Ishikawa (cell line): ENCODE results near the gene PRR36.

Experiments used
- CEBPB ChIP-seq: IDR thresholded peaks from 2 replicates; pipeline ENCODE4 v1.6.1; 2012
- EGR1 ChIP-seq: IDR thresholded peaks from 2 replicates; pipeline ENCODE4 v1.6.1; 2012
- FOXM1 ChIP-seq: IDR thresholded peaks from 2 replicates; pipeline ENCODE4 v1.6.1; 2012; ENCODE audit warnings: low read depth, borderline replicate concordance
- TAF1 ChIP-seq: IDR thresholded peaks from 2 replicates; pipeline ENCODE4 v1.6.1; 2012; ENCODE audit warnings: low read depth, mild to moderate bottlenecking
- YY1 ChIP-seq: IDR thresholded peaks from 2 replicates; pipeline ENCODE4 v1.6.1; 2012; ENCODE audit warnings: low read depth
- TF ChIP-seq, protein P1 (sequence below): IDR thresholded peaks from 2 replicates; pipeline ENCODE4 v1.6.1; 2012

DNA sequence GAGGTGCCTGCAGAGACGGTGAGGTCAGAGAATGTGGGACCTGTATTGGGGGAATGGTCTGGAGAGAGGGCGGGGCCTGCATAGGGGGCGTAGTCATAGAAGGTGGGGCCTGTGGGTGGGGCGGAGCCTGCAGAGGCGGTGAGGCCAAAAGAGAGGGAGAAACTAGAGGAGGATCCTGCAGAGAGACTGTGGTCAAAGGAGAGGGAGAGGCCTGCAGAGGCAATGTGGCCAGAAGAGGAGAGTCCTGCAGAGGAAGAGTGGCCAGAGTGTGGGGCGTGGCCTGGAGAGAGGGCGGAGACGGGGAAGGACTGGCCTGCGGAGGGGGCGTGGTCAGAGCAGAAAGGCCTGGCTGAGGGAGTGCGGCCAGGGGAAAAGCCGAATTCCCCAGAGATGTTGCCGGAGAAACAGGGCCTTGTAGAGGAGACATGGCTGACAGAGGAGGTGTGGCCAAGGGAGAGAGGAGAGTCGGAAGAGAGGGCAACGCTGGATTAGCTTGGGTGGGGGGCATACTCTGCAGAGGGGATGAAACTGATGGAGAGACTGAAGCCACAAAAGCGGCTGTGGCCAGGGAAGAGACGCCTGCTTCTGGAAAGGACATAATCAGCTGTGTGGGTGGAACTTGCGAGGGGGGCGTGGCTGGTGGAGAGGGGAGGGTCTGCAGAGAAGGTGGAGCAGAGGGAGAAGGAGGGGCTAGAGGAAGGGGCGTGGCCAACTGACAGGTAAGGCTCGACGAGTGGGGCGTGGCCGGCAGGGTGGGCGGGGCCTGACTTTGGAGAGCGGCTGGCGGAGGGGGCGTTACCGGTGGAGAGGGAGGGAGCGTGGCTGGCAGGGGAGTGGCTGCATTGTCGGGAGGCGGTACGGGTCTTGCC is 2.5 kb downstream of the PRR36 start:
- TF ChIP-seq CEBPB, result no peak
- TF ChIP-seq YY1, result no peak
- TF ChIP-seq, protein P1, sequence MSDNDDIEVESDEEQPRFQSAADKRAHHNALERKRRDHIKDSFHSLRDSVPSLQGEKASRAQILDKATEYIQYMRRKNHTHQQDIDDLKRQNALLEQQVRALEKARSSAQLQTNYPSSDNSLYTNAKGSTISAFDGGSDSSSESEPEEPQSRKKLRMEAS, result no peak
- TF ChIP-seq FOXM1, result no peak
- no peak for TF ChIP-seq TAF1
- TF ChIP-seq EGR1, result no peak; the same call in 1 of the 2 replicates
